Prostate gland (tissue), 2 donors: ENCODE results near the gene DYNC2LI1. TPM values are rescaled to one million over a fixed set of nuclear protein-coding genes. Genes with fewer than 3 reads are reported as not detected.

Experiments
- DNase-seq: peaks from one replicate; pipeline ENCODE4 v3.0.0-alpha.2; 2019; ENCODE audit warnings: low spot score
- H3K27ac ChIP-seq, 2 donors: fragments of 200-600 bp; sonication (generic); 2 replicates each; pipeline ENCODE4 v1.5.1; 2017 to 2019
- H3K27me3 ChIP-seq: fragments of 200-600 bp; sonication (generic); replicated peaks from 2 replicates; pipeline ENCODE4 v1.5.1; 2019; ENCODE audit not compliant: insufficient read depth
- H3K36me3 ChIP-seq, 2 donors: fragments of 200-600 bp; sonication (generic); 1 replicate in 1 of 2; 2 replicates in 1 of 2; pipeline versions ENCODE4 v1.5.1 to v1.8.1; 2017 to 2019
- H3K4me1 ChIP-seq: fragments of 200-600 bp; sonication (generic); replicated peaks from 2 replicates; pipeline ENCODE4 v1.5.1; 2019
- H3K4me3 ChIP-seq, 2 donors: fragments of 200-600 bp; sonication (generic); 2 replicates each; pipeline ENCODE4 v1.5.1; 2017 to 2019
- H3K9me3 ChIP-seq: fragments of 200-600 bp; sonication (generic); 2 replicates; pipeline ENCODE4 v1.5.1; 2017
- POLR2A ChIP-seq: fragments of 450-650 bp; IDR thresholded peaks from one replicate; pipeline ENCODE4 v1.6.1; 2016; ENCODE audit warnings: antibody characterized with exemption, mild to moderate bottlenecking
- POLR2AphosphoS5 ChIP-seq: sonication (generic); formaldehyde crosslinking; IDR thresholded peaks from one replicate; pipeline ENCODE4 v1.6.1; 2017; ENCODE audit warnings: antibody characterized with exemption
- WGBS: methylation state at CpG from one replicate; pipeline ENCODE4 v1.1.5; 2018; 5-methylcytosine and 5-hydroxymethylcytosine counted together
- intact Hi-C: fragments of 100-400 bp; cut with DNase I; formaldehyde crosslinking; loops from one replicate; pipeline ENCODE4 v1.14.2; 2022
- total RNA-seq, 2 donors: library from RNA; depleted of rRNA; stranded (reverse); fragments of >200 nt; gene quantifications; one replicate each; pipeline ENCODE4 v1.1.0, GENCODE V29; 2016
- TF ChIP-seq, protein P1 (sequence below), 4 experiments: fragments of 200-600 bp in 2 of 4; fragments of 450-650 bp in 2 of 4; sonication (generic) in 2 of 4; IDR thresholded peaks; 1 replicate in 3 of 4; 2 replicates in 1 of 4; pipeline ENCODE4 v1.5.1; 2016 to 2019; ENCODE audit warnings: antibody characterized with exemption in 4 of 4, mild to moderate bottlenecking in 2 of 4, moderate library complexity in 2 of 4

Gene DYNC2LI1
- total RNA-seq, 2 donors from 2014 or later, result 26.1 to 27.3 TPM

DNA sequence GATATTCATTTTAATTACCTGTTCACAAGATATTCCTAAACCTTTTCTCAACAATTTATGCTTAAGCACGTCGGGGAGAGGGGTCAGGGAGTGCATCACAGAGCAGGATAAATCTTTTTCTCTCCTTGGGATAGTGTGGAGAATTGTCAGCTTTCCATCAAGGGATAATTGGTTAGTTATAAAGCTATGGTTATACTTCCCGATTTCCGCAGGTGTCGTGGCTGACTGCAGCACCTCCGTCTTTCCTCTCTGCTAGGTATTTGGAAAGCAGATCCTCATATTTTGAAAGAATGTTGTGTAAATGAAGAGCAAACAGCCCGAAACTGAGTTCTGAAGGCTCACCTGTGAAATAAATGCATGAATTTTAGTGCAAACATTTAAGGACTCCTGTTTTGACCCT, 778 bp downstream of the DYNC2LI1 start:
- 21% methylated on average over 7 of the region's 7 CpGs for WGBS
- no peak for DNase-seq

DNA sequence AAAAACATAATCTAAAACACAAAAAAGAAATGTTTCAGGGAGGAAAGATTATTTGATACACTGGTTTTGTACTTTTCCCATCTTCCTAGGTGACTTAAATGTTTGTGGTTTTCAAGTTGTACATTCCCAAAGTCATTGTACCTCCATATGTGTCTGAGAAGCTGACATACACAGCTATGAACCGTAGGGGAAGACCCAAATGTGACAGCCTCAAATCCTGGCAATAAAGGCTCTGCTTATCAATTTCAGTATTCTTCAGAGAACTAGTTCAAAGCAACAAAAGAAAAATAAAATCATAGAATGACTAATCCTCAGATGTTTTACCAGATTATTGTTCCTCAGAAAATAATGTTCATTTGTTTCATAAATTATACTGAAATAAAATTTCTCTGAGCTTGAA, 2.5 kb downstream of the DYNC2LI1 start:
- 79% methylated on average over 1 of the region's 1 CpG for WGBS
- Histone ChIP-seq H3K27ac (no peak overlapping the region), H3K36me3 (no peaks in the 10 kb centered on the region), H3K27me3 (no peaks in the 10 kb centered on the region), H3K9me3 (no peaks in the 10 kb centered on the region), H3K4me3 (no peak overlapping the region), H3K4me1 (no peaks in the 10 kb centered on the region)
- no peak for TF ChIP-seq POLR2AphosphoS5
- TF ChIP-seq POLR2A, result no peak
- TF ChIP-seq, protein P1, sequence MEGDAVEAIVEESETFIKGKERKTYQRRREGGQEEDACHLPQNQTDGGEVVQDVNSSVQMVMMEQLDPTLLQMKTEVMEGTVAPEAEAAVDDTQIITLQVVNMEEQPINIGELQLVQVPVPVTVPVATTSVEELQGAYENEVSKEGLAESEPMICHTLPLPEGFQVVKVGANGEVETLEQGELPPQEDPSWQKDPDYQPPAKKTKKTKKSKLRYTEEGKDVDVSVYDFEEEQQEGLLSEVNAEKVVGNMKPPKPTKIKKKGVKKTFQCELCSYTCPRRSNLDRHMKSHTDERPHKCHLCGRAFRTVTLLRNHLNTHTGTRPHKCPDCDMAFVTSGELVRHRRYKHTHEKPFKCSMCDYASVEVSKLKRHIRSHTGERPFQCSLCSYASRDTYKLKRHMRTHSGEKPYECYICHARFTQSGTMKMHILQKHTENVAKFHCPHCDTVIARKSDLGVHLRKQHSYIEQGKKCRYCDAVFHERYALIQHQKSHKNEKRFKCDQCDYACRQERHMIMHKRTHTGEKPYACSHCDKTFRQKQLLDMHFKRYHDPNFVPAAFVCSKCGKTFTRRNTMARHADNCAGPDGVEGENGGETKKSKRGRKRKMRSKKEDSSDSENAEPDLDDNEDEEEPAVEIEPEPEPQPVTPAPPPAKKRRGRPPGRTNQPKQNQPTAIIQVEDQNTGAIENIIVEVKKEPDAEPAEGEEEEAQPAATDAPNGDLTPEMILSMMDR (IDR thresholded peaks at IDR 0.05), result no peak
- DNase-seq, result no peak
- intact Hi-C loops, result no loop called here

More for the DNA sequence above, 778 bp downstream of the DYNC2LI1 start:
- H3K27me3 ChIP-seq, result no peaks in the 10 kb centered on the region
- H3K4me1 ChIP-seq, result no peaks in the 10 kb centered on the region
- TF ChIP-seq, protein P1 (IDR thresholded peaks at IDR 0.05), result no peak
- TF ChIP-seq POLR2AphosphoS5 (no peak), POLR2A (no peak)
- no peaks in the 10 kb centered on the region for H3K9me3 ChIP-seq
- intact Hi-C loops, result no loop called here
- H3K36me3 ChIP-seq, result no peaks in the 10 kb centered on the region
- peak overlapping the region; percentile 83 to 87 for H3K27ac ChIP-seq
- peak overlapping the region; percentile 55 to 62 for H3K4me3 ChIP-seq

DNA sequence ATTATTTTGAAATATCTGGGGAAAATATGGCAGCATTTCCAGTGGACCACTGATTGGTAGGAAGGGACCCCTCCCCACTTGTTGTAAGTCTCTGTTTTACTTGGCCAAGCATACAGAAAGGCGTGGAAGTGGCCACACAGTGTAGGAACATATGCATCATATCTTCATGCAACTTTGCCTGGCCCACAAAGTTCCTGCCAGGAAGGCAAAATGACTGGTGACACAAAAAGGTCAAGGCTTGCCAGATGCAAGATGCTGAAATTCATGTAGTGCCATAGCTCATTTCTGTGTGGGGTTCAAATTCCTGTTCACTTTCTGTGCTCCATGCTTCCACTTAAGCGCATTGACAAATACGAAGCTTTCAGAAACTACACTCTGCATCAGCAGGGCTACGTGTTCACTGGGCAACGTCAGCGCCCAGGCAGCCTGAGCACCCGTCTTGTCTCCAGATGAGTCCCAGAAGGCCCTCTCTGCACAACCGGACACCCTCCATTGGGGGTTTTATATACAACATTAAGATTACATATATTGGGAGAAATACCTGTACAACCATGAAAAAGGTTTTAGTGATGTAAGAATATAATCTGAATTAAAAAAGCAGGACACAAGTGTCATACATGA, 3.6 kb downstream of the DYNC2LI1 start:
- 97% methylated on average over 8 of the region's 8 CpGs for WGBS
- no peaks in the 10 kb centered on the region for H3K36me3 ChIP-seq
- TF ChIP-seq, protein P1 (IDR thresholded peaks at IDR 0.05), result no peak
- no peak for TF ChIP-seq POLR2AphosphoS5
- TF ChIP-seq POLR2A, result no peak
- no peaks in the 10 kb centered on the region for H3K9me3 ChIP-seq
- no peak overlapping the region for H3K4me3 ChIP-seq
- H3K27me3 ChIP-seq, result no peaks in the 10 kb centered on the region
- no peak overlapping the region for H3K27ac ChIP-seq
- no peak for DNase-seq
- intact Hi-C loops, result no loop called here
- no peaks in the 10 kb centered on the region for H3K4me1 ChIP-seq

DNA sequence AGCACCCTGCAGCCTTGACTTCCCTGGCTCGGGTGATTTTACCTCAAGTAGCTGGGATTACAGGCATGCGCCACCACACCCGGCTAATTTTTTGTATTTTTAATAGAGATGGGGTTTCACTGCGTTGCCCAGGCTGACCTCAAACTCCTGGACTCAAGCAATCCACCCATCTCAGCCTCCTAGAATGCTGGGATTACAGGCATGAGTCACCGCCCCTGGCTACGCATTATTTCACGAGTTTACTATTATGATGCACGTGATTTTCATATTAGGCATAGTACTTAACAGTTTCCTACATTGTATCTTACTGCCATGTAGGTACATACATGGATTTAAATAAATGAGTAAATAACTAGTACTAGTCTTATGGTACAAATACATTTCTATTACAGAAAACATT, 4.4 kb downstream of the DYNC2LI1 start:
- Histone ChIP-seq H3K27me3 (no peaks in the 10 kb centered on the region), H3K4me3 (no peak overlapping the region), H3K4me1 (no peaks in the 10 kb centered on the region), H3K27ac (no peak overlapping the region), H3K9me3 (no peaks in the 10 kb centered on the region), H3K36me3 (no peaks in the 10 kb centered on the region)
- no peak for DNase-seq
- 94% methylated on average over 8 of the region's 8 CpGs for WGBS
- intact Hi-C loops, result no loop called here
- TF ChIP-seq, protein P1 (IDR thresholded peaks at IDR 0.05), result no peak
- TF ChIP-seq POLR2A, result no peak

DNA sequence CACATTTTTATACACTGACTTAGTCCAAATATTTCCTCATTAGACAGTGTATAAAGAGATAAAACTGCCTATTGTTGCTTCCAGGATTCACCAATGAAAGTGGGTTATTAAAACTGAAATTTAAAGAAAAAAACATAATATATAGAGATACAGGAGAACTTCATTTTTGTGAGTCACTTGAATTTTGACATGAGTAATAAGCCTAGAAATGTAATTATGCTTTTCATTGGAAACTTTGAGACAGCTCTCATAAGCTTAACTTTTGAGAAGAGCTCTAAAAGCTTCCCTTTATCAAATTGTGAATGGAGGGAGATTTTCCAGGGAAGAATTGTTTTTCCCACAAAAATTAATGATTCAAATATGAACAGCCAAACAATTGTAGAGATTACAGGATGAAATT, 14.1 kb downstream of the DYNC2LI1 start:
- Histone ChIP-seq H3K27ac (no peak overlapping the region), H3K9me3 (no peaks in the 10 kb centered on the region), H3K27me3 (no peaks in the 10 kb centered on the region), H3K4me1 (no peaks in the 10 kb centered on the region), H3K4me3 (no peak overlapping the region), H3K36me3 (no peaks in the 10 kb centered on the region)
- TF ChIP-seq POLR2A, result no peak
- TF ChIP-seq POLR2AphosphoS5, result no peak
- TF ChIP-seq, protein P1 (IDR thresholded peaks at IDR 0.05), result no peak
- DNase-seq, result no peak
- intact Hi-C loops, result no loop called here
